Measurements from ENCODE around the gene CCDC142. TPM values are rescaled to one million over a fixed set of nuclear protein-coding genes. Genes with fewer than 3 reads are reported as not detected.

Gene CCDC142
- total RNA-seq, 2 experiments from 2014 or later, result 18.9 to 20.2 TPM

GRCh38 chr2:74515981-74516633 lies 33.3 kb upstream of the CCDC142 start:
- CTCF ChIA-PET, result no interaction called here
- POLR2A ChIA-PET, result interaction anchor here (1.0 to 1.4 kb wide), 2 partner anchors 15 to 17 kb away, joined by 3 to 8 read pairs; partner anchors contain the start of gene LBX2

- ChIA-PET POLR2A (interaction anchor here (0.6 to 1.4 kb wide), 3 partner anchors 14 to 28 kb away, joined by 3 to 8 read pairs (median 5); partner anchors contain the start of genes AUP1 and HTRA2), CTCF (interaction anchor here (1.3 kb wide), 1 partner anchor 8 kb away, joined by 3 read pairs; no protein-coding TSS in a partner anchor)
Measured at GRCh38 chr2:74515271-74515980, 32.6 kb upstream of the CCDC142 start.

DNA sequence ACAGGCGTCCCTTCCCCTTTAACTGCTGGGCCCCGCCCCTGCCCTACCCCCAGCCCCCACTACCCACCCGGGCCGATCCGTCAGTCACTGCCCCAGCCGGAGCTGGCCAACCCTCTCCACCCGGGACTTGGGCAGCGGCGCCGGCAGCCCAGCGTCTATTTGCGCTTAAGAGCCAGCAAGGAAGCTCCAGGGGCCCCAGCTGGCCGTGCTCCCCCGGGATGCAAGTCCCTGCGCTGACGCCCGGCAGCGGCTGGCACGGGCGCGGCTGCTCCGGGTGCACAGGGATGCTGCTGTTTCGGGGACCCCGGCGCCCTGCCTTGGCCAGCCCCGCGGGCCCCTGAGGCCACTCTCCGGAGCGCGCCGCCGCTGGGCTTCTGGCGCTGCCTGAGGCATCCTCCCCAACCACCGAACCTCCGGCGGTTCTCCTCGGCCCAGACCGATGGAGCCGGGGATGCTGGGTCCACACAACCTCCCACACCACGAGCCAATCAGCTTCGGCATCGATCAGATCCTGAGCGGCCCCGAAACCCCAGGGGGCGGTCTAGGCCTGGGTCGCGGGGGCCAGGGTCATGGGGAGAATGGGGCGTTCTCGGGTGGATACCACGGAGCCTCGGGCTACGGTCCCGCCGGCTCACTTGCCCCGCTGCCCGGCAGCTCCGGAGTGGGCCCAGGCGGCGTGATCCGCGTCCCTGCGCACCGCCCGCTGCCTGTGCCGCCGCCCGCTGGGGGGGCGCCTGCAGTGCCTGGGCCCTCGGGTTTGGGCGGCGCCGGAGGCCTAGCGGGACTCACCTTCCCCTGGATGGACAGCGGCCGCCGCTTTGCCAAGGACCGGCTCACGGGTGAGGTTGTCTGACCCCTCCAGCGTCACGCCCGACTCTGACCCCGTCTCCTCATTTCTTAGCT lies 31.8 kb upstream of the CCDC142 start, which contains the start of gene TLX2:
TLX2 (plus strand) TSS at position 83 of the 903 bp plus-strand sequence; CDS start at position 440, 357 bp downstream.
- CTCF ChIA-PET, result interaction anchor here (1.3 kb wide), 1 partner anchor 9 kb away, joined by 3 read pairs; no protein-coding TSS in a partner anchor
- POLR2A ChIA-PET, result interaction anchor here (0.6 to 1.4 kb wide), 4 partner anchors 15 to 29 kb away, joined by 3 to 8 read pairs (median 4); partner anchors contain the start of genes AUP1 and HTRA2

GRCh38 chr2:74513605-74514367 lies 31.0 kb upstream of the CCDC142 start:
- POLR2A ChIA-PET, result interaction anchor here (1.1 to 1.4 kb wide), 3 partner anchors 10 to 16 kb away, joined by 3 to 5 read pairs (median 3); partner anchors contain the start of genes AUP1 and HTRA2
- CTCF ChIA-PET, result interaction anchor here (1.3 kb wide), 1 partner anchor 9 kb away, joined by 3 read pairs; no protein-coding TSS in a partner anchor

- ChIA-PET POLR2A (interaction anchor here (0.5 to 1.3 kb wide), 3 partner anchors 9 to 204 kb away, joined by 3 read pairs; no protein-coding TSS in a partner anchor), CTCF (no interaction called here)
Measured at GRCh38 chr2:74512744-74513604, 30.2 kb upstream of the CCDC142 start.

GRCh38 chr2:74511104-74511989 lies 28.5 kb upstream of the CCDC142 start:
- CTCF ChIA-PET, result interaction anchor here (0.6 kb wide), 1 partner anchor 127 kb away, joined by 3 read pairs; no protein-coding TSS in a partner anchor
- POLR2A ChIA-PET, result no interaction called here

DNA sequence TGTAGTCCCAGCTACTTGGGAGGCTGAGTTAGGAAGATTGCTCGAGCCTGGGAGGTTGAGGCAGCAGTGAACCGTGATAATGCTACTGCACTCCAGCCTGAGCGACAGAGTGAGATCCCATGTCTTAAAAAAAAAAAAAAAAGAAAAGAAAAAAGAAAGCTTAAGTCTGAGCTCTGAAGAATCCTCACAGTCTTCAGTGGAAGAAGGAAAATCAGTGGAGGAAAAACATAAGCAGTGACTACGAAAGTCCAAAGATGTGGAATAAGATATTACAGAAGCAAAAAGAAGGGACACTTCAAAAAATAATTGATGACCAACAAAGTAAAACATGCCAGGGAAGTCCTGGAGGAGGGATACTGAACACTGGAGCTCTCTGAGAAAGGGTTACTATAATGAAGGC lies 27.5 kb upstream of the CCDC142 start:
- ChIA-PET CTCF (interaction anchor here (0.6 to 1.1 kb wide), 4 partner anchors 8 to 128 kb away, joined by 3 read pairs; no protein-coding TSS in a partner anchor), POLR2A (interaction anchor here (0.6 kb wide), 1 partner anchor 47 kb away, joined by 3 read pairs; no protein-coding TSS in a partner anchor)

DNA sequence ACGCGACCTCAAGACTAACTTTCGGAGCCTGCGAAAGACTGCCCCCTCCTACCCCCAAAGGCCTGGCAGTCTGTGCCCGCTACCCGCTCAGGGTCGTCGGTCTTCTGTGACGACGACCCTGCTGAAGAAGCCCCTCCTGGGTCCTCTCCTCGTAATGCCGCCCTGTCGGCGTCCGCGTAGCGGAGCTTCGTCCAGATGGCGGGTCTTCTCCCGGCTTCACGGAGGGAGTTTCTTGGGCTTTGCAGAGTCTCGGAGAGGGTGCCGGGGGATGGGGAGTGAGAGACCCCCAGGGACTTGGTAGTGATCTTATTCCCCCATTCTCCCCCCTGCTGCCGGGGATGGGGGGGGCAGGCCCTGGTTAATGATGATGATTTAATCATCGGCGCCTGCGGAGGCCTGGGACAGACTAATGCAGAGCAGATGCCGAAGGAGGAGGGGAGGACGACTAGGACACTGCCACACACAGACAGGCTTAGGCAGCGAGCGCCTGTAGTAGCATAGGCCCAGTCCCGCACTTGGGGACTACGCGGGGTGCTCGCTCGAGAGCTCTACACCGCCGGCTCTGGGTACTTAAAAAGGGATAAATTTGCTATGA lies 25.2 kb upstream of the CCDC142 start:
- CTCF ChIA-PET, result interaction anchor here (1.1 to 4.9 kb wide), 4 partner anchors 8 to 26 kb away, joined by 3 to 20 read pairs (median 5); partner anchors contain the start of genes CCDC142 and TTC31
- POLR2A ChIA-PET, result interaction anchor here (0.9 kb wide), 1 partner anchor 10 kb away, joined by 3 read pairs; no protein-coding TSS in a partner anchor

GRCh38 chr2:74507145-74507925 lies 24.5 kb upstream of the CCDC142 start, which contains the start of gene PCGF1:
Gene PCGF1, minus strand, starts transcription at chr2:74507695. Its CDS starts 27 bp downstream, at chr2:74507668.
- ChIA-PET CTCF (interaction anchor here (1.2 to 4.9 kb wide), 4 partner anchors 15 to 26 kb away, joined by 3 to 20 read pairs (median 5); partner anchors contain the start of genes CCDC142 and TTC31), POLR2A (interaction anchor here (0.9 kb wide), 1 partner anchor 10 kb away, joined by 3 read pairs; no protein-coding TSS in a partner anchor)

DNA sequence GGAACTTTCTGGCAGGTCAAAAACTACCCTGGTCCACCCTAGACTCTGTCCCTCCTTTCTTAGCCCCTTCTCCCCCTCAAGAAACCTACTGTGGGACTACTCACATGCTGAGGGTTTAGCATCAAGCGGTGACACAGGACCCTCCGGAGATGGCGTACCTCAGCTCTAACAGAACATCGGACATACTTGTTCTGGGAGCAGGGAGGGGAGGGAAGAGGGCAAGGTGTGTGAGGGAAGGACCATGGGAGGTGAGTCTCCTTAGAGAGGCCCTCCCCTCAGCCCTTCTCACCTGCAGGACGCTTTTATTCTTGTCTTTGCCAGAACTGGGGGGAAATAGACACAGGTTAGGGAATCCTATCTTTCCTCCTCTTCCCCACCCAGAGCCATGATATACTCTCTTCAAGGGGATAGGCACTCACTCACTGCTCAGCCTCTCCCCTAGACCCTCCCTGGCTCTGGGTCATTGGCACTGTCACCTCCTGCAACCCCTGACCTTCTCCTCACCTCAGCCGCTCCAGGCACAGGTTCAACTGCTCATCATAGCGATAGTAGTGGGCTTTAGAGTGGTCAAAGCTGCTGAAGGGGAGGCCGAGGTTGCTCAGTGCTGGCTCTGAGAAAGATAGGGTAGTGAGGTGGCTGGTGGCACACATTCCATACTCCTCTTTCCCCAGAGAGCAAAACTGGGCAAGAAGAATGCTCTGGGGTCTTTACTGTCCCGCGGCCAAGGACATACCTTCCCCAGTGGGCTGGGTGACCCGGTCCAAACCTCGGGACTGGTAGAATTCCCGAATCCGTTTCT lies 22.8 kb upstream of the CCDC142 start:
- CTCF ChIA-PET, result interaction anchor here (1.1 to 4.9 kb wide), 3 partner anchors 23 to 78 kb away, joined by 3 to 20 read pairs (median 5); partner anchors contain the start of genes CCDC142 and TTC31
- POLR2A ChIA-PET, result no interaction called here

DNA sequence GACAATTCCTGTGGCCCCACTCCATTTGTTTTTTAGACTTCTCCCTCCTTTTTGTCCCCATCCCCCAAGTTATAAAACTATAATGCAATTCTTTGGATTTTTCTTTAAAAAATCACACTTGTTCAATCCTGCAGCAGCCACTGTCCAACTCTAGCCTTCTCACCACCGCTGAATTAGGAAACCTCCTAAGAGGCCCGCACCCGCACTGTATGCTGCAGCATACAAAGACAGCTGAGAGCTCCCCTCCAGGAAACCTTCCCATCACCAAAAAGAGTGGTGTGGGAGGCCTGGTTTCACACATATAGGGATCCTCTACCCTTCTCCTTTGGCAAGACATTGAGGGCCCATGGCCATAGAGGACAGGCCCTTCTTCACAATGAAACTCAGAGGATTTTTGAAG lies 21.8 kb upstream of the CCDC142 start:
- CTCF ChIA-PET, result interaction anchor here (1.0 to 4.9 kb wide), 2 partner anchors 12 to 22 kb away, joined by 3 to 20 read pairs; partner anchors contain the start of genes CCDC142 and TTC31

DNA sequence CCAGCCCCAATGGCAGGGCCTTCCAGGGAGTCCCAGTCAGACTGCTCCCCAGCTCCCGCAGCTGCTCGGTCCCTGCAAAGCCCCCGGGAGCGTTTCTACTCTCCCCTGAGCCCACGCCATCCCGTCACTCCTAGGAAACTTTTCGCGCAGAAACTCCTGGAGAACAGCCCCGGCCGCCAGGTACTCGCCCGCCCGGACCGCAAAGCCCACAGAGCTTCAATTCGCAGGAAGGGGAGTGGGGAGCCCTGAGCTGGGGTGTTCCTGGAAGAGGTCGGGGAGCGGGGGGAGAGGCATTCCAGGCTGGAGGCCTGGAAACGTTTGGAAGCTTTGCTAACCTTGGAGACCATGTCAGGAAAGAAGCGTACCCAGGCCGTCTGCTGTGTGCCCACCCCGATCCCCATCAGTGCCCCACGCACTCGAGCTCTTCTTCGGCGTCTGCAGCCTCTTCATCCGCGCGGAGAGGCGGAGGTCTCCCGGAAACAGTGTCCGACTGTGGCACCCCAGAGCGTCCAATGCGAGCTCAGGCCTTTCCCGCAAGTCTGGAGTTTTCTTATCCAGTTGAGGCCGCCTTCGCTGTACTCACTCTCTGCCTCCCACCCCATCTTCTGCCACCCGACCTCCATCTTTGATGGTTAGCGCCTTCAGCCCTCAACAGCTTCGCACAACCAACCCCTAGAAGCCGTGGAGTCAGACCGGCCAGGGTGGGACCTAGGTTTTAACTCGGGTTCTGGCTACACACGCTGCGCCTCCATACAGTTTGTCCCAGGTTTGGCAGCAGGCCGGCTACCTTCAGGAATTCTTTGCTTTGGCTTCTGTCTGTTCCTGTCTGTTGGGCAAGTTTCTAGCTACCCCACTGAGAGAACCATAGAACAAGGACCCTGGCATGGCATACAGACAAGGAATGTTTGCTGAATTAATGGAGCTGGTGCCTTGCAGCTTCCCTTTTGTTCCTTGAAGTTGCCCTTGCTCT lies 21.0 kb upstream of the CCDC142 start:
- ChIA-PET POLR2A (interaction anchor here (0.8 to 1.0 kb wide), 2 partner anchors 9 to 45 kb away, joined by 3 read pairs; partner anchors contain the start of gene WBP1), CTCF (interaction anchor here (1.0 to 4.9 kb wide), 3 partner anchors 11 to 81 kb away, joined by 3 to 20 read pairs (median 4); partner anchors contain the start of genes CCDC142 and TTC31)

More for the DNA sequence above, 21.8 kb upstream of the CCDC142 start:
- POLR2A ChIA-PET, result no interaction called here

All from activated CD8-positive, alpha-beta memory T cell treated with anti-CD3 and anti-CD28 coated beads for 36 hours (primary cell).